CD4-positive, alpha-beta T cell (primary cell): ENCODE data around the gene ZNF19. TPM values are rescaled to one million over a fixed set of nuclear protein-coding genes. Genes with fewer than 3 reads are reported as not detected.

Experiments
- ATAC-seq: fragments of 200-7000 bp; cut with Tn5 transposase; one replicate; pipeline ENCODE4 v1.10.0; 2022; ENCODE audit warnings: mild to moderate bottlenecking; ENCODE audit not compliant: poor library complexity
- CTCF ChIA-PET: fragments of 350-600 bp; sonication (Branson Sonifier 250); formaldehyde crosslinking; loops from one replicate; lab custom pipeline; 2021; ENCODE audit warnings: antibody characterized with exemption, inconsistent platforms; lab: Charles Lee
- POLR2A ChIA-PET: fragments of 350-600 bp; sonication (Branson Sonifier 250); formaldehyde crosslinking; loops from one replicate; lab custom pipeline; 2021; ENCODE audit warnings: antibody characterized with exemption, inconsistent platforms; lab: Charles Lee
- DNase-seq, 14 experiments: peaks; one replicate each; pipeline ENCODE4 v3.0.0-alpha.2; 2013 to 2020; ENCODE audit warnings: mixed read lengths in 2 of 14
- H3K27ac ChIP-seq, 2 donors: one replicate each; pipeline versions ENCODE4 v1.5.1 to v1.7.0; 2013; ENCODE audit warnings: low read length in 2 of 2, low read depth in 1 of 2, mild to moderate bottlenecking in 1 of 2
- H3K27me3 ChIP-seq, 2 experiments: 1 replicate in 1 of 2; 2 replicates in 1 of 2; pipeline versions ENCODE4 v1.6.1 to v1.7.0; 2013; ENCODE audit warnings: low read length in 2 of 2, control low read depth in 1 of 2, mild to moderate bottlenecking in 1 of 2, moderate library complexity in 1 of 2; ENCODE audit not compliant: insufficient read depth in 2 of 2, control insufficient read depth in 1 of 2
- H3K36me3 ChIP-seq: one replicate; pipeline ENCODE4 v1.6.1; 2013; ENCODE audit warnings: low read length, control low read depth; ENCODE audit not compliant: insufficient read depth
- H3K4me1 ChIP-seq: one replicate; pipeline ENCODE4 v1.6.1; 2013; ENCODE audit warnings: low read length, control low read depth; ENCODE audit not compliant: insufficient read depth
- H3K4me3 ChIP-seq: one replicate; pipeline ENCODE4 v1.5.1; 2013; ENCODE audit warnings: mild to moderate bottlenecking, low read length, moderate library complexity
- H3K9me3 ChIP-seq, 2 experiments: 1 replicate in 1 of 2; 2 replicates in 1 of 2; pipeline versions ENCODE4 v1.6.1 to v1.7.0; 2013; ENCODE audit warnings: low read length in 2 of 2, mild to moderate bottlenecking in 2 of 2, control low read depth in 1 of 2, moderate library complexity in 1 of 2; ENCODE audit not compliant: control insufficient read depth in 1 of 2, insufficient read depth in 1 of 2
- H3K27ac Mint-ChIP-seq: one replicate; pipeline ENCODE4 v1.8.0; 2020; ENCODE audit warnings: mixed read lengths
- H3K27me3 Mint-ChIP-seq: one replicate; pipeline ENCODE4 v1.8.0; 2021; ENCODE audit warnings: mixed read lengths
- H3K36me3 Mint-ChIP-seq: one replicate; pipeline ENCODE4 v1.8.0; 2021; ENCODE audit warnings: low read depth, mixed read lengths
- H3K4me1 Mint-ChIP-seq: one replicate; pipeline ENCODE4 v1.8.0; 2021; ENCODE audit warnings: low read depth, mixed read lengths
- H3K4me3 Mint-ChIP-seq: one replicate; pipeline ENCODE4 v1.8.0; 2020; ENCODE audit warnings: mild to moderate bottlenecking, mixed read lengths
- H3K9me3 Mint-ChIP-seq: one replicate; pipeline ENCODE4 v1.8.0; 2020; ENCODE audit warnings: mixed read lengths
- intact Hi-C, 2 experiments: fragments of 100-400 bp; cut with DNase I in 1 of 2; cut with micrococcal nuclease in 1 of 2; formaldehyde crosslinking; loops; one replicate each; pipeline versions ENCODE4 v1.15.1 to v1.9.0; 2023 to 2025; cut with DNase I, micrococcal nuclease
- total RNA-seq, 174 experiments: library from RNA in 2 of 174; stranded (reverse) in 2 of 174; gene quantifications; one replicate each; pipeline ENCODE4 v1.2.3 and lab custom pipeline; 2021 to 2026
- TF ChIP-seq, protein P1 (sequence below): fragments of 200-600 bp; IDR thresholded peaks from one replicate; pipeline ENCODE4 v1.8.0; 2022; ENCODE audit warnings: antibody characterized with exemption, mild to moderate bottlenecking

Gene ZNF19
- total RNA-seq, 2 experiments from 2014 or later, result 4.6 to 6.4 TPM

DNA sequence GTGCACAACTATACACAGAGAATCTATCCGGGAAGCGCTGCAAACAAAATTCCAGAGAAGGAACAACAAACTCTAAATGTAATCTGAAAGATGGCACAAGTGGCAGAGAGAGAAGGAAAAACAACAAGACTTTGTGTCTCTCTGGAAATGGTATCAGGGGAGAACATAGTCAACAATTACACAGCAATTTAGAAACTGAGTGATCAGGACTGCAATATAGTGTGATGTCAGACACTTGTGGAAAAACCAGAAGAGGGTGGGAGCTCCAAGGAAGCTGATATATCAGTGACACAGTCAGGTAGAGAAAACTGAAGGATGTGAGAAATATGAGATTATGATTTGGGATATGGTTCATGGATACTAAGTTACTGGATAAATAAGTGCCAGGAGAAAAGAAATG, 8.2 kb downstream of the ZNF19 start:
- Mint-ChIP-seq H3K9me3 (no peaks in the 10 kb centered on the region), H3K4me3 (no peak overlapping the region), H3K4me1 (peaks cover 15% of the 10 kb centered on the region), H3K36me3 (peaks cover 26% of the 10 kb centered on the region), H3K27me3 (no peaks in the 10 kb centered on the region), H3K27ac (peak overlapping the region; percentile 6)
- peaks cover 14% of the 10 kb centered on the region for H3K4me1 ChIP-seq
- H3K4me3 ChIP-seq, result no peak overlapping the region
- POLR2A ChIA-PET, result no interaction called here
- intact Hi-C loops, result loop anchor here in 1 of 2 experiments (5.0 kb wide), 2 partner anchors 194 to 679 kb away; partner anchors contain the start of genes CMTR2 and VAC14
- no peak overlapping the region for H3K27ac ChIP-seq
- CTCF ChIA-PET, result no interaction called here
- DNase-seq (no peak), ATAC-seq (no peak)
- no peaks in the 10 kb centered on the region for H3K9me3 ChIP-seq
- H3K36me3 ChIP-seq, result peaks cover 19% of the 10 kb centered on the region
- TF ChIP-seq, protein P1, sequence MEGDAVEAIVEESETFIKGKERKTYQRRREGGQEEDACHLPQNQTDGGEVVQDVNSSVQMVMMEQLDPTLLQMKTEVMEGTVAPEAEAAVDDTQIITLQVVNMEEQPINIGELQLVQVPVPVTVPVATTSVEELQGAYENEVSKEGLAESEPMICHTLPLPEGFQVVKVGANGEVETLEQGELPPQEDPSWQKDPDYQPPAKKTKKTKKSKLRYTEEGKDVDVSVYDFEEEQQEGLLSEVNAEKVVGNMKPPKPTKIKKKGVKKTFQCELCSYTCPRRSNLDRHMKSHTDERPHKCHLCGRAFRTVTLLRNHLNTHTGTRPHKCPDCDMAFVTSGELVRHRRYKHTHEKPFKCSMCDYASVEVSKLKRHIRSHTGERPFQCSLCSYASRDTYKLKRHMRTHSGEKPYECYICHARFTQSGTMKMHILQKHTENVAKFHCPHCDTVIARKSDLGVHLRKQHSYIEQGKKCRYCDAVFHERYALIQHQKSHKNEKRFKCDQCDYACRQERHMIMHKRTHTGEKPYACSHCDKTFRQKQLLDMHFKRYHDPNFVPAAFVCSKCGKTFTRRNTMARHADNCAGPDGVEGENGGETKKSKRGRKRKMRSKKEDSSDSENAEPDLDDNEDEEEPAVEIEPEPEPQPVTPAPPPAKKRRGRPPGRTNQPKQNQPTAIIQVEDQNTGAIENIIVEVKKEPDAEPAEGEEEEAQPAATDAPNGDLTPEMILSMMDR, result no peak
- no peaks in the 10 kb centered on the region for H3K27me3 ChIP-seq

DNA sequence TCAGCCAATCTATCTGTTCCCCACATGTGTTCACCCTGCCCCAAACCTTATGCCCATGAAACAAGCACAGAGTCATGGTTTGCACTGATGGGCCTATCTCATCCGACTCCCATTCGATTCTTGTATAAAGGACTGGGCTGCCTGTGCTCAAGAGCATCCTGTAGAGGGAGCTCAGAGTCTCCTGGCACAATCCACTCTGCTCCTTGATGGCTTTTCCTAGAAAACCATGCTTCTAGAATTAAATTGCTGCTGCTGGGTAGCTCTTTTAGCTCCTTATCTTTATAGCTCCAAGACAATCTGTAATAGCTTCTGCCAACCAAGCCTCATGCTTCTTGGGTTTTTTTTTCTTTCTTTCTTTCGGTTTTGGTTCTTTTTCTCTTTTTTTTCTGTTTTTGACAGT, 9.7 kb downstream of the ZNF19 start:
- Mint-ChIP-seq H3K27ac (no peak overlapping the region), H3K27me3 (no peaks in the 10 kb centered on the region), H3K4me3 (no peak overlapping the region), H3K4me1 (peaks cover 9% of the 10 kb centered on the region), H3K36me3 (peaks cover 41% of the 10 kb centered on the region), H3K9me3 (no peaks in the 10 kb centered on the region)
- ChIA-PET CTCF (no interaction called here), POLR2A (no interaction called here)
- Histone ChIP-seq H3K4me1 (peaks cover 11% of the 10 kb centered on the region), H3K4me3 (no peak overlapping the region), H3K9me3 (no peaks in the 10 kb centered on the region), H3K36me3 (peaks cover 26% of the 10 kb centered on the region), H3K27ac (no peak overlapping the region), H3K27me3 (no peaks in the 10 kb centered on the region)
- intact Hi-C loops, result no loop called here
- ATAC-seq (no peak), DNase-seq (no peak)
- TF ChIP-seq, protein P1, result no peak

DNA sequence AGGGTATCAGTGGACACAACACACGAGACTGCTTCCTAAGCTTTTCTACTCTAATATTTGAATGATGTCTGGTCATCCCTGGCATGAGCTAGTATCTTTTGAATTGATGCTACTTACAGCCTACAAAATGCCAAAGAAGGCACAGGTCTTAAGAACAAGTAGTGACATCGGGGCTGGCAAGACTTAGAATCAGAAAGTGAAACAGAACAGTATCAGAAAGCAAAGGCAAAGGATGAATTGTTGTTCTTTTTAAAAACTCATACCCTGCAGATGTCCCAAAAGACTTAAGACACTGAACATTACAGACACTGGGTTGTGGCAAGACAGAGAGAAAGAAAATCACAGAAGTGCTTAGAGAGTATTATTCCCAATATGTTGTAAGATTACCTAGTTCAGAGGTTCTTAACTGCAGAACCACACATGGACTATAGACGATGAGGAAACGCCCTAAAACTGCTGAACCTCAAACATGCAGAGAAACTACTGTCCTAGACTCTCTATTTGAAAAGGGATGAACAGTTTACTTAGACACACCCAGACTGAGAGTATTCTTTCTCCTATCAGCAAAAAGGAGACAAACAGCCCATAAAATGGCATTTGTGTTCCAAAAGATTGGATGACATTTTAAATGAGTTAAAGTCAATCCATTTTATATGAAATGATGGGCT, 12.5 kb downstream of the ZNF19 start:
- no peaks in the 10 kb centered on the region for H3K9me3 ChIP-seq
- TF ChIP-seq, protein P1, result no peak
- ChIA-PET POLR2A (no interaction called here), CTCF (no interaction called here)
- no peaks in the 10 kb centered on the region for H3K4me1 ChIP-seq
- intact Hi-C loops, result no loop called here
- Mint-ChIP-seq H3K27me3 (no peaks in the 10 kb centered on the region), H3K36me3 (peaks cover 59% of the 10 kb centered on the region), H3K4me3 (no peak overlapping the region), H3K9me3 (no peaks in the 10 kb centered on the region), H3K4me1 (no peaks in the 10 kb centered on the region), H3K27ac (no peak overlapping the region)
- no peaks in the 10 kb centered on the region for H3K27me3 ChIP-seq
- no peak overlapping the region for H3K27ac ChIP-seq
- ATAC-seq, result no peak
- DNase-seq, result no peak
- H3K36me3 ChIP-seq, result peaks cover 26% of the 10 kb centered on the region
- H3K4me3 ChIP-seq, result no peak overlapping the region
